Activated naive CD4-positive, alpha-beta T cell treated with anti-CD3 and anti-CD28 coated beads, Interleukin-2, amount 50 U/mL, for 72 hours (primary cell): Measurements from ENCODE around the gene MPIG6B. TPM values are rescaled to one million over a fixed set of nuclear protein-coding genes. Genes with fewer than 3 reads are reported as not detected.
A peak's percentile ranks its signal among the peaks of the same experiment; 100 is the strongest.

Experiments used
- ATAC-seq, 2 donors: fragments of 150-1000 bp; cut with Tn5 transposase; 2 replicates each; pipeline ENCODE4 v1.10.0; 2021; ENCODE audit warnings: mild to moderate bottlenecking in 2 of 2, moderate library complexity in 2 of 2
- DNase-seq, 2 donors: peaks; one replicate each; pipeline ENCODE4 v3.0.0; 2021 to 2022; ENCODE audit warnings: low spot score in 2 of 2
- H3K27ac Mint-ChIP-seq, 2 donors: one replicate each; pipeline ENCODE4 v1.8.0; 2022; ENCODE audit warnings: mild to moderate bottlenecking in 2 of 2, mixed read lengths in 2 of 2
- H3K36me3 Mint-ChIP-seq, 2 donors: one replicate each; pipeline ENCODE4 v1.8.0; 2022; ENCODE audit warnings: mixed read lengths in 2 of 2
- H3K9me3 Mint-ChIP-seq, 2 donors: one replicate each; pipeline ENCODE4 v1.8.0; 2022; ENCODE audit warnings: mixed read lengths in 2 of 2
- total RNA-seq, 2 donors: library from RNA; stranded (reverse); gene quantifications; one replicate each; pipeline ENCODE4 v1.2.3, GENCODE V29; 2022

The MPIG6B gene
- total RNA-seq, 2 donors from 2014 or later = not detected

DNA sequence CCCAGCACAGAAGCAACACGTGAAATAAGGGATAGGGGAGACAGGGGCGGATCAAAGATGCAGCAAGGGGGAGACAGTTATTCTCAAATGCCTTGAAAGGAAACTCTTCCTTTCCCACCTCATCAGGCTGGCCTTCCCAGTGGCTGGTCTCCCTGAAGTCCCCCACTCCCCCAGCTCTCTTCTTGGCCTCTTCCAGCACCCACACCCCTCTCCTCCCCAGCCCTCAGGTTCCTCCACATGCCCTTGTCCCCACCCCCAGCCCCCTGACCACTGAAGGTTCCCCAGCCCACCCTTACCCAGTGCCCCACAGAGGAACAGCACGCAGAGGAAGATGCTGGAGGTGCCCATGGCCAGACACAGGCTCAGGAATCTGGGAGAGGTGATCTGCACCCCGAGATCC lies 9.7 kb upstream of the MPIG6B start:
- ATAC-seq (no peak), DNase-seq (no peak)
- Mint-ChIP-seq H3K9me3 (no peaks in the 10 kb centered on the region), H3K36me3 (no peaks in the 10 kb centered on the region), H3K27ac (no peak overlapping the region)

DNA sequence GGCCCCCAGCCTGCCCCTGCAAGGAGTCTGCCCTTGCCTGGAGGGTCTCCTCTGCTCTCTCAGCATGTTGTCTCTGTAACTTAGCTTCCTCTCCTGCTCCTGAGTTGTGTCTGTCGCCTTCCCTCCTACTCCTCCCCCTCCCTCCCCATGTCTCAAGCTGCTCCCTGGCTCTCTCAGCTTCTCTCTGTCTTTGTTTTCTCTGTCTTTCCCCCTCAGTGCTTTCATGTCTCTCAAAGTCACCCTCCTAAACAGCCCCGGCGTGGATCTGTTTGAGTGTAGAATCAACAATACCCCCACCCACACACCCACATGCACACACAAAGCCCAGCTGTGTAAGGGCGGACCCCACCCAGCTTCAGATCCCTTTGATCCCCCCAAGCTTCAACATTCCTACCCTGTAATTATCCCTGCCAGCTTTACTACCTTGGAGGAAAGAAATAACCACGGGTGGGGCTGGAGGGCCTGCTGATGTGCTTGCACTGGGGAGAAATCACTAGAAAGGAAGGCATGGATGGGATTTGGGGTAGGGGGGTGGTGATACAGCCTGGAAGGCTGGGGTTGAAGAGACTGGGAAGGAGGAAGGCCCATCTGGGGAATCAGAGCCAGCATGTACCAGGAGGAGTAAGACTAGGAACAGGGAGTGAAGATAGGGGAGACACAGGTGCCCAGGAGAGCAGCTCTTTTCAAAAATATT lies 9.0 kb upstream of the MPIG6B start:
- Mint-ChIP-seq H3K27ac (peak overlapping the region in 1 of 2 donors; percentile 26), H3K9me3 (no peaks in the 10 kb centered on the region), H3K36me3 (no peaks in the 10 kb centered on the region)
- no peak for ATAC-seq
- no peak for DNase-seq

DNA sequence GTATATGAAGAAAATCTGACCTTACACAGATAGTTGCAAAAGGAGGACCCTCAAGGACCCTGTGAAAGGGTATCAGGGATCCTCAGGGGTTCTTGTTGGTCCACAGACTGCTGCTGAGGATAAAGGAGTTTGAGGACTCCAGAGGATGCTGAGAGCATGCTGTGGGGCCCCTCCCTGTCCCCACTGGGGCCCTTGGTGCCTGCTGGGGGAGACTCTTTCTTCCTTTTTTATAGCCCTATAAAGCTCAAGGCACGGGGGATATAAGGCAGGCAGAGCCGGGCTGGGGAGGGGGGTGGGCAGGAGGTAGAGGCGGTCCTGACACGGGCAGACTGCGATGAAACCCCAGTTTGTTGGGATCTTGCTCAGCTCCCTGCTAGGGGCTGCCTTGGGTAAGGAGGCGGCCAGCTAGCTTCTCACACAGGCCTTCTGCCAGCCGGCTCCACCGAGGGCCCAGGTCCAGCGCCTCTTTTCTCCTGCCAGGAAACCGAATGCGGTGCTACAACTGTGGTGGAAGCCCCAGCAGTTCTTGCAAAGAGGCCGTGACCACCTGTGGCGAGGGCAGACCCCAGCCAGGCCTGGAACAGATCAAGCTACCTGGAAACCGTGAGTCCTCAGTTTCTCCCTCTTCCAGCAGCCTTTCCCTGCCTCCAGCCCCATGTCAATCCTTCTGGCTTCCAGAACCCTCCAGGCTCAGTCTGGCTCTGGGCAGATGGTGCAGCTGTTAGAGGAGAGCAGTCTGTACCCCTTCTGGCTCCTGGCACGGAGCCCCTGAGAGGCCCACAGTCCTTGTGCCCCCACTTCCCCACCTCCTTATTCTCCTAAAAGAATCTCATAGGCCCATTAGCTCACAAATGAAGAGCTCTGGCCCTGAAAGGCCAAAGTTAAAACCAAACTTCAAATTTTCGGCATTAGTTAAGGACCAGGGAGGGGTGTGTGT lies 7.9 kb upstream of the MPIG6B start, which contains the start of gene LY6G6D:
Gene LY6G6D (plus strand): TSS at position 327 of the 937 bp plus-strand sequence. CDS start 8 bp downstream, at position 335.
- ATAC-seq = no peak
- Mint-ChIP-seq H3K27ac (peak within 1 kb of the TSS in 1 of 2 donors; percentile 26), H3K9me3 (no peaks in the 10 kb centered on the region), H3K36me3 (no peaks in the 10 kb centered on the region)
- no peak for DNase-seq

DNA sequence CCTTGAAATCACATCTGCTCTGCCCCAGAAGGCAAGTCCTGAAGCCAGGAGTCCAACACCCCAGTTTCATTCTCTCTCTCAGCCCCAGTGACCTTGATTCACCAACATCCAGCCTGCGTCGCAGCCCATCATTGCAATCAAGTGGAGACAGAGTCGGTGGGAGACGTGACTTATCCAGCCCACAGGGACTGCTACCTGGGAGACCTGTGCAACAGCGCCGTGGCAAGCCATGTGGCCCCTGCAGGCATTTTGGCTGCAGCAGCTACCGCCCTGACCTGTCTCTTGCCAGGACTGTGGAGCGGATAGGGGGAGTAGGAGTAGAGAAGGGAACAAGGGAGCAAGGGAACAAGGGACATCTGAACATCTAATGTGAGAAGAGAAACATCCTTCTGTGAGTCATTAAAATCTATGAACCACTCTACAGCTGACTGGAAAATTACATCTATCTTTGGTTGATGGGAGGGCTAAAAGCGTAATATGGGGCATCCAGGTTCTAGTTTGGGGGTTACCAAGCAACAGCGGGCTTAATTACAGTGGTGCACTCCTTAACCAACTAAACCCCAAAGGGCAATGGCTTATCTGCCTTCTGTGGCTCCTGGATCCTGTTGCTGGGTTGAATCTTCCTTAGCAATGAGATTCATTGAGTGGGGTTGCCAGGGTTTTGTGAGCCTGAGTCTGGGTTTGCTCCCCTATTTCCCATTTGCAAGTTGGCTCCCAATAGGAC lies 5.5 kb upstream of the MPIG6B start:
- H3K27ac Mint-ChIP-seq = peak overlapping the region in 1 of 2 donors; percentile 75
- ATAC-seq = no peak
- no peaks in the 10 kb centered on the region for H3K36me3 Mint-ChIP-seq
- H3K9me3 Mint-ChIP-seq = no peaks in the 10 kb centered on the region
- DNase-seq = no peak

DNA sequence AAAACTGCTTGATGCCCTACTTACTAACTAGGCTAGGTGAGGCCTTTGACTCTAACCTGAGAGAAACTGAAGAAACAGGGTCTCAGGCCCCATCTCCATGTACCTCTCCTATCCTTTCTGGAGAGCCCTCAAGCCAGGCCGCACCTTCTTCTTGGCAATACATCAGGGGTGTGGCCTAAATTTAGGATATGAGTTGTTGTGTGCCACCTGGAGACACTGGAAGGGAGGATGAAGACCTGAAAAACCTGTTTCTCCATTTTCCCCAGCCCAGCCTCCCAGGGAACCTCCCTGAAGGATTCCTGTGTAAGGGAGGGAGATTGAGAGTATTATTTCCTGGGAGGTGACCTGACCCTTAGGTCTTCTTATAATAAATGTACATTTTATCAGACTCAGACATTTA lies 4.9 kb upstream of the MPIG6B start:
- Mint-ChIP-seq H3K9me3 (no peaks in the 10 kb centered on the region), H3K36me3 (no peaks in the 10 kb centered on the region), H3K27ac (peak overlapping the region in 1 of 2 donors; percentile 18)
- no peak for DNase-seq
- ATAC-seq = no peak

DNA sequence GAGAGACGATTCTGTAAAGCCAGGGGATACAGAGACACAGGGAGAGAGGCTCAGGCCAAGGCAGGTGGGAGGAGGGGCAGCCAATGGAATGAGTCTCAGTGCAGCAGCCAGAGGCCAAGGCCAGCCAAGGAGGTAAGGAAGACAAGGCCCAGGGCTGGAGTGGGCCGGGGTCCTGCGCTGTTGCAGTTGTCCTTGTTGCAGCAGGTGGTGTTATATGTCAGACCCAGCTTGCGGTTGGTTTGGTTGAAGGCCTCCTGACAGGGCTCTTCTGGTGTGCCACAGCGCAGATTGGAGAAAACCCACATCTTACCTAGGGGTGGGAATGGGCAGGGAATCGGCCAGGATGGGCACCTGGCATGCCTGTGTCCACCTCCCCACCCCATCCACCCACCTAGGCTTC lies 4.2 kb upstream of the MPIG6B start:
- ATAC-seq = no peak
- Mint-ChIP-seq H3K27ac (peak overlapping the region in 1 of 2 donors; percentile 18), H3K9me3 (no peaks in the 10 kb centered on the region), H3K36me3 (no peaks in the 10 kb centered on the region)
- DNase-seq = no peak

DNA sequence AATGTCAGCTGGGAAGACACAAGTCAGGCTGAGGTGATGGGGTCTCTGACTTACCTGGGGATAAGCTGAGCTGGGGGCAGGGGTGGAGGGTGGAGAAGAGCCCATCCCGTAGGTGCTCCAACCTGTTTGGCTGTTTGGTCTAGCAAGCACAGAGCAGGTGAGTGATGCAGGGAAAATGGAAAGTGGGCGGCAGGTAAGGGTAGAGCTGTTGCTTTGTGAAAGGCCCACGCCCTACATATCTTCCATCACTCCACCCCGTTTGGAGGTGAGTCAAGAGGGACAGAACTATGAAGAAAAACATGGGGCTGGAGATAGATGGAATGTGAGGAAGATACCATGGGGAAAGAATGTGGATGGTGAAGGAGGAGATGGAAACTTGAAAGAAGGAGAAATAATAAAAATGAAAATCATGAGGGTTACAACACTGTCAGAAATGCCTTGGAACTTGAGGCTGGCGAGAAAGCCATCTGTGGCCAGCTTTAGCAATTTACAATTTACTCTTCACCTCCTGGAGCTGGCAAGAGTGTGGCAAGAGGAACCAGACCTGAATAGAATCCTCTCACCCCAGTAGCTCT lies 2.9 kb upstream of the MPIG6B start:
- H3K27ac Mint-ChIP-seq = no peak overlapping the region
- DNase-seq (no peak), ATAC-seq (no peak)
- no peaks in the 10 kb centered on the region for H3K36me3 Mint-ChIP-seq
- H3K9me3 Mint-ChIP-seq = no peaks in the 10 kb centered on the region

DNA sequence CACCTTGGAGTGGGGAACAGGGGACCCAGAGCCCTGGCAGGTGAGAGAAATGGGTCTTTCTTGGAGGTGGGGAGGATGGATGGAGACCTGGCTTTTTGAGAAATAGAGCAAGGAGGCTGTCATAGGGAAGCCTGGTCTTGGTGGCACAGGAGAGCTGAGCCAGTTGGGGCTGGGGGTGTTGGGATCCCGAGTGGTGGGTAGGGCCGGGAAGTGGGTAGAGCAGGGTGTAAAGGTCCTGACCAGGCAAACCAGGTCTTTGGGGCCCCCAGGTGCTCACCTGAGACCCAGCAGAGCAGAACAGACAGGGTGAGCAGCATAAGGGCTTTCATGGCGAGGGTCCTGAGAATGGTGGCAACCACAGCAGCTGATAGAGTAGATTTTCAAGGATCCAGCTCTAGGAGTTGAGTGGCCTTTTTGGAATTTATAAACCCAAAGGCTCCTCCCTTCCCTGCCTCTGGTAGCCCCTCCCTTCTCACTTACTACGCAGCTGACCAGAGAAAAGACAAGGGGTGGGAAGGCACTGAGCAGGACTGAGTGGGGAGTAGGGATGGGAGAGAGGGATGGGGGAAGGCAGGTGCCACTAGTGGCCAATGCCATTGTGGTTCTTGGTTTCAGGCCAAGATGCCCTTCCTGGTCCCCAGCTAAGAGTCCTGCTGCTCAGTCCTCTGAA lies 1.7 kb upstream of the MPIG6B start, which contains the start of gene LY6G6C:
Gene LY6G6C (minus strand): TSS at position 396 of the 670 bp plus-strand sequence. CDS start 67 bp downstream, at position 329.
- no peak for DNase-seq
- no peak for ATAC-seq
- H3K27ac Mint-ChIP-seq = peak within 1 kb of the TSS; percentile 2 to 63
- no peaks in the 10 kb centered on the region for H3K36me3 Mint-ChIP-seq
- no peaks in the 10 kb centered on the region for H3K9me3 Mint-ChIP-seq

DNA sequence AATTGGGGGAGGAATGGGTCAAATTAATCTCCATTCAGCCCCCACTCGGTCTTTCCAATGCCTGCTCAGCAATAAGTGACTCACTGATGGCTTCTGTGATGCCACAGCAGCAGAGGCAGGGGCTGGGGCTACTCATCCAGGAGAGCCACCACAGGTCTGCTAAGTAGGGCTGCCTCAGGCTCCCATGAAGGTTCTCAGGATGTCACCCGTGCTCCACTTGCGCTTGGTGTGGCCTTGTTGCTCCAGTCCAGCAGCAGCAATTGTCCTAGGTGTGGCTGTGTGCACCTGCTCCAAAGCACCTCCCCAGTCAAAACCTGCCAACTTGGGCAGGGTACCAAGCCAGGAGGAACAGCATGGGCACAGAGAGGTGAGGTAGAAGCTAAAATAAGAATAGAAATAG lies 1.0 kb upstream of the MPIG6B start:
- H3K9me3 Mint-ChIP-seq = no peaks in the 10 kb centered on the region

DNA sequence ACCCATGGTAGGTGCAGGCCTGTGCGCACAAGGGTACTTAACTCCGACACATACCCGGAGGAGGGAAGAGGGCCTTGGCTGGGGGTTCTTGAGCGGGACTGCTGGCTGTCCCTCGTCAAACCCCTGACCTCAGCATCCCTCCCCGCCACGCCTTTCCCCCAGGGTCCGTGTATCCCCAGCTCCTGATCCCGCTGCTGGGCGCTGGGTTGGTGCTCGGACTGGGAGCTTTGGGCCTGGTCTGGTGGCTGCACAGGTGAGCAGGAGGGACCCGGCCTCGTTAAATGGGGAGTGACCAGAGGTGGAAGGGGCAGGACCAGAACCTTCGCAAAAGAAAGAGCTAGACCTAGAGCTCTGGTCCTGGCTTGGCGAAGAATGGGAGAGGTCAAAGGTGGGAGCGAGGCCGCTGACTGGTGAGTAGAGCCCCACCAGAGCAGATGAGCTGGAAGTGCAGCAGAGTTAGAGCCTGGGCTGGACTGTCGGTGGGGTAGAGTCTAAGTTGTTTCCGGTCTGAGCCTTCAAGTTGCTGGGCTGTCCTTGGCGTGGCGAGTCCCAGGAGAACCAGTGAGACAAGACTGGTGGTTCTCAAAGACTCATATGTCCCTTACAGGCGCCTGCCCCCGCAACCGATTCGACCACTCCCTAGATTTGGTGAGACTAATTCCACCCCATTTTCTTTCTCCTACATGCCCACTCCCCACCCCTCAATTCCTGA lies 963 bp downstream of the MPIG6B start:
- DNase-seq (no peak), ATAC-seq (no peak)
- Mint-ChIP-seq H3K9me3 (no peaks in the 10 kb centered on the region), H3K36me3 (no peaks in the 10 kb centered on the region), H3K27ac (no peak overlapping the region)

More for the DNA sequence above, 1.0 kb upstream of the MPIG6B start:
- DNase-seq (no peak), ATAC-seq (no peak)
- H3K36me3 Mint-ChIP-seq = no peaks in the 10 kb centered on the region
- no peak overlapping the region for H3K27ac Mint-ChIP-seq

DNA sequence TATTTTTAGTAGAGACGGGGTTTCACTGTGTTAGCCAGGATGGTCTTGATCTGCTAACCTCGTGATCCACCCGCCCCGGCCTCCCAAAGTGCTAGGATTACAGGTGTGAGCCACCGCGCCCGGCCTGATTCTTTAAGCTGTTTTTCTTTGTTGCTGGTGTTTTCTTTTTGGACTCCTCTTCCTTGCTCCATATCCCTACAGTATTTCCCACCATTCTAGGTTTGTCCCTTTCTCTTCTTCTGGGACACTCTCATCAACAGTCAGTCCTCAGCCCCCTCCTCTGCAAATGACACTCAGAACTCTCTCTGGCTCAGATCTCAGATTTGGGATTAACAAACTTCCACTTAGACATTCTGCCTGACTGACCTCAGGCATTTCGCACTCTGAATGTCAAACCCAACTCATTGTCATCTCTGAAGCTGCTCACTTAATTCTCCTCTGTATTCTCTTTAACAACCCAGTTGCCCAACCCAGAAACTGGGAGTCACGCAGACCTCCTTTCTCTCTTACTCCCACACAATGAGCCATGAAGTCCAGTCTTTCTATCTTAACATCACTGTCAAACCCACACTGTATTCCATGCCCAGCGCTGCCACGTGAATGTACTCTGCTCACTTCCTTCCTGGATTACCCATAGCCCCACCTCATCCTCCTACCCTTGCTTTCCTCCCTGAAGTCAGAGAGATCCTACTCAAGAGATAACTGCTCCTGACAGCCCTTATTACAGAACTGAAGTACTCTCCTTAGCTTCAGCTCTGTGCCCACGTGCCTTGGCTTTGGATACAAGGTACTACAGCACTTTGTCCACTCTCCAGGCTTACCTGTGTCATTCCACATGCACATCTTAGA lies 2.6 kb downstream of the MPIG6B start:
- DNase-seq (no peak), ATAC-seq (peak in 1 of 2 donors; percentile 45)
- H3K36me3 Mint-ChIP-seq = peaks cover 6 to 7% of the 10 kb centered on the region in 2 donors
- H3K27ac Mint-ChIP-seq = peak overlapping the region in 1 of 2 donors; percentile 82
- no peaks in the 10 kb centered on the region for H3K9me3 Mint-ChIP-seq

DNA sequence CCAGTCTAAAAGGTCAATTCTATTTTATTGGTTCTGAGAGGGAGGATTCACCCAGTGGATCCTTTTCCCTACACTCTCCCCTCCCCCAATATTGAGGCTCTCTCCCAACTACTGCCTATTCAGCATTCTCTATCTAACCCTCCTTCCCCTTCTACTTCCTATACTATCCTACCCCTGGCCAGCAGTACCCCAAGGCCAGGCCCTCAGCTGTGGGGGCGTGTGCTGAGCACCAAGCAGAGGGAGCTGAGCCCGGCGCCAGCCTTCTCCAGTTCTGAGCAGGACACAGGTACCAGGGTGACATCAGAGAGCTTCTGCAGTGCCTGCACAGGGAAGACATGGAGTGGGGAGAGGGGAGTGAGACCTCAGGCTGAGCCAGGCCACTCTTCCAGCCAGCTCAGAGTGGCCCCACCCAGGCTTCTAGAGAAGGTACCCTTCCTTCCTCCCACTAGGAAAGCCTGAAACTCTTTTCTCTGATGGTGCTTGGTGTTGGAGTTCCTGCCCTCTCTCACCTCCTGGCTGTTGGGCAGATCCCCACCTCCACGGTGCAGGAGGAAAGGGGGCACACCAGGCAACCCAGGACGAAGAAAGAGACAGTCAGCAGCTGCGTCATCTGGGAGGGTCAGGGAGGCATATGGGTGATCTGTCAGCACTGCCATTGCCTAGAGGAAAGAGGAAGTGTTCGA lies 4.0 kb downstream of the MPIG6B start:
- H3K36me3 Mint-ChIP-seq = peaks cover 13 to 19% of the 10 kb centered on the region in 2 donors
- H3K9me3 Mint-ChIP-seq = no peaks in the 10 kb centered on the region
- DNase-seq = no peak
- peak; percentile 25 to 45 for ATAC-seq
- peak overlapping the region in 1 of 2 donors; percentile 82 for H3K27ac Mint-ChIP-seq

DNA sequence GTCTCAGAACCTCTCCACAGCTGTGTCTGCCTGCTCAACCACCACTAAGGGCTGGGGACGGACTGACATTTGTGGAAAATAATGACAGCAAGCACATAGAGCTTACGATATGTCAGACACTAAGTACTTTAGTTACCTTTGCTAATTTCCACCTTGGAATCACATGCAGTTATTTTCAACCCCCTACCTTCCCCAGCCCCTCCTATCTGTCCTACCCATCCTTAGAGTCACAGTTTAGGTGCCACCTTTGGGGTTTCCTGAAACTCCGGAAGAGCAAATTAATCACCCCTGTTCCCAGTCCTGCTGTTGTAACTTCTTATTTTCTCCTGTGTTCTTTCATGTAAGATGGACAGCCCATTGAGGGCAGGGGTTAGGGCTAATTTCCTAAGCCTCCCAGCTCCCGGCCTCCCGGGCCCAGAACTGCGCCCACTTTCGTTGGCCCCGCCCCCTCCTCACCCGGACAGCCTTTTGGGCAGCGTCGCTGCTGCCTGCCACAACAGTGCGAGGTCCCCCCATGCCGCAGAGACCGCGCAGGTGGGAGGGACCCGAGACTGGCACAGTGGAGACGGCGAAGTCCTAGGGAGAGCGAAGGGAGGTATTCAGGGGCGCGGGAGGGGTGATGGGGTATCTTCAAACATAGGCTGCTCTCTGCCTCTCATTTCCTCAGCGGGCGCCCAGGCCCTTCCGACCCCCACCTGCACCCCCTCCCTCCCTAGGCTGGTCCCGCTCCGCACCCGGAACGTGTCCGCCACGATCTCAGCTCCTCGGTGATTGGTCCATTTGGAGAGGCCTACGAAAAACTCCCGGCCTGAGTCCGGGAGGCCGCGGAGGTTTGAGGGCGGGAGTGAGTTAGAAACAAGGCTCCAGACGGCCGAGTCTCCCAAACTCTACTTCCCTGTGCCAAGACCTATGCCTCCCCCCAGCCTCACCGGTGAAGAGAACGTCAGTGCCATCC lies 4.8 kb downstream of the MPIG6B start:
- H3K27ac Mint-ChIP-seq = peak overlapping the region in 1 of 2 donors; percentile 82
- ATAC-seq = peak in 1 of 2 donors; percentile 15
- H3K36me3 Mint-ChIP-seq = peaks cover 14 to 22% of the 10 kb centered on the region in 2 donors
- DNase-seq = no peak
- H3K9me3 Mint-ChIP-seq = no peaks in the 10 kb centered on the region
